Measurements from ENCODE around the gene AGAP1.

DNA sequence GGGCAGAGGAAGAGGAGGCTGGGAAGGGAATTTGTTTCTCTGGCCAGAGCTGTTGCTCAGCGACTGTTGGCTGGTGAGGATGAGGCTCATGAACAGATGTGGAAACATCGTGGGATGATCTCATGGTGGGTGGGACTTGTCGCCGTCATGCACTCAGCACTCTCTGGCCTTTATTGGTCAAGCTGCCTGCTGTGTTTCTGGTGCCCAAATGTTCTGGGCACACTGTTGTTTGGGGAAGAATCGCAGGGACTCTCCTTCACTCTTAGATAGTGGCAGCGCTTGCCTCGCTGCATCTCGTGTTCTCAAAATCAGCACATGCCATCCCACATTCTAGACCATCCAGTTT, 145.6 kb downstream of the AGAP1 start:
- TF ChIP-seq, protein P1, sequence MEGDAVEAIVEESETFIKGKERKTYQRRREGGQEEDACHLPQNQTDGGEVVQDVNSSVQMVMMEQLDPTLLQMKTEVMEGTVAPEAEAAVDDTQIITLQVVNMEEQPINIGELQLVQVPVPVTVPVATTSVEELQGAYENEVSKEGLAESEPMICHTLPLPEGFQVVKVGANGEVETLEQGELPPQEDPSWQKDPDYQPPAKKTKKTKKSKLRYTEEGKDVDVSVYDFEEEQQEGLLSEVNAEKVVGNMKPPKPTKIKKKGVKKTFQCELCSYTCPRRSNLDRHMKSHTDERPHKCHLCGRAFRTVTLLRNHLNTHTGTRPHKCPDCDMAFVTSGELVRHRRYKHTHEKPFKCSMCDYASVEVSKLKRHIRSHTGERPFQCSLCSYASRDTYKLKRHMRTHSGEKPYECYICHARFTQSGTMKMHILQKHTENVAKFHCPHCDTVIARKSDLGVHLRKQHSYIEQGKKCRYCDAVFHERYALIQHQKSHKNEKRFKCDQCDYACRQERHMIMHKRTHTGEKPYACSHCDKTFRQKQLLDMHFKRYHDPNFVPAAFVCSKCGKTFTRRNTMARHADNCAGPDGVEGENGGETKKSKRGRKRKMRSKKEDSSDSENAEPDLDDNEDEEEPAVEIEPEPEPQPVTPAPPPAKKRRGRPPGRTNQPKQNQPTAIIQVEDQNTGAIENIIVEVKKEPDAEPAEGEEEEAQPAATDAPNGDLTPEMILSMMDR (IDR thresholded peaks at IDR 0.05): no peak
- TF ChIP-seq POLR2AphosphoS5 (IDR thresholded peaks at IDR 0.05): peak; percentile 91 to 97 (median 95)

Measured in sigmoid colon (tissue), 4 donors.